Stimulated activated CD8-positive, alpha-beta memory T cell treated with anti-CD3 and anti-CD28 coated beads, Interleukin-7, amount 100 ng/mL, for 24 hours (primary cell): ENCODE measurements around the gene FOXM1.
A peak's percentile ranks its signal among the peaks of the same experiment; 100 is the strongest.

ENCODE experiments used
- DNase-seq: peaks from one replicate; pipeline ENCODE4 v3.0.0-alpha.2; 2020; ENCODE audit warnings: low read depth

The FOXM1 gene, protein sequence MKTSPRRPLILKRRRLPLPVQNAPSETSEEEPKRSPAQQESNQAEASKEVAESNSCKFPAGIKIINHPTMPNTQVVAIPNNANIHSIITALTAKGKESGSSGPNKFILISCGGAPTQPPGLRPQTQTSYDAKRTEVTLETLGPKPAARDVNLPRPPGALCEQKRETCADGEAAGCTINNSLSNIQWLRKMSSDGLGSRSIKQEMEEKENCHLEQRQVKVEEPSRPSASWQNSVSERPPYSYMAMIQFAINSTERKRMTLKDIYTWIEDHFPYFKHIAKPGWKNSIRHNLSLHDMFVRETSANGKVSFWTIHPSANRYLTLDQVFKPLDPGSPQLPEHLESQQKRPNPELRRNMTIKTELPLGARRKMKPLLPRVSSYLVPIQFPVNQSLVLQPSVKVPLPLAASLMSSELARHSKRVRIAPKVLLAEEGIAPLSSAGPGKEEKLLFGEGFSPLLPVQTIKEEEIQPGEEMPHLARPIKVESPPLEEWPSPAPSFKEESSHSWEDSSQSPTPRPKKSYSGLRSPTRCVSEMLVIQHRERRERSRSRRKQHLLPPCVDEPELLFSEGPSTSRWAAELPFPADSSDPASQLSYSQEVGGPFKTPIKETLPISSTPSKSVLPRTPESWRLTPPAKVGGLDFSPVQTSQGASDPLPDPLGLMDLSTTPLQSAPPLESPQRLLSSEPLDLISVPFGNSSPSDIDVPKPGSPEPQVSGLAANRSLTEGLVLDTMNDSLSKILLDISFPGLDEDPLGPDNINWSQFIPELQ

DNA sequence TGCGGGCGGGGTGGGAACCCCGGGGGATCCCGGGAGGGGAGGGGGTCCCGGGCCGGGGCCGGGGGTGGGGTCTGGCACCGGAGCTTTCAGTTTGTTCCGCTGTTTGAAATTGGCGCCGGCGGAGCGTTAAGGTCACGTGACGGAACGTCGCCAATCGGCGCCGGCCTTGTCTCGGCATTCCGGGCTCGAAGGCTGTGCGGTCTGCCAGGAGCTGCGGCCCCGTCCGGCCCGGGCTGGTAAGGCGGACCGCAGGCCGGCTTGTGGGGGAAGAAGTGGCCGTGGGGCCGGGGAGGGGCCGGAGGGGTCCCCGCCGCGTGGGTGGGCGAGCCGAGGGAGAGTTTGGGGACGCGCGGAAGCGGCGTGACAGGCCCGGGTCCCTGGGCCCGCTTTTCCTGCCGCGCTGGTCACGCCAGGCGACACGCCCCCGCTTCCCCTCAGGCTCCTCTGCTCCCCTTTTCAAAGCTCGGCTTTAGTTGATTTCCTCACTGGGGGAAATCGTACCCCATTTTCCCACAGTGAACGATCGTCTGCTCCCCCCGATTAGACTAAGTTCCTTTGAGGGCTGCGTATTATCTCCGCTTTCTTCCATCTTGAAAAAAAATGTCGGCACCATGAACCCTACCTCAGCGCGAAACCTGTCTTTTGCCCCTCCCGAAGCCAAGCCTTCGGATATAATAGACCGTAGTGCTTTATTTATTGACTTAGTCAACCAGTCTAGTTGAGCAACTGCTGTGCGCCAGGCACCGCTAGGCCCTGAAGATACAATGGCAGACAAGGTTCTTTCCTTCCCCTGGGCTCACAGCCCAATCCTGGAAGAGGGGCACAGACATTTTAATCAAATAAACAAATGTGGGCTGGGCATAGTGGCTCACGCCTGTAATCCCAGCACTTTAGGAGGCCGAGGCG is at the start of gene FOXM1, which contains the start of gene RHNO1:
TSS of gene FOXM1 (minus strand) at position 128 of the 906 bp plus-strand sequence. CDS start 2,696 bp downstream, outside the sequence.
TSS of gene RHNO1 (plus strand) at position 177 of the 906 bp plus-strand sequence. CDS start 8,144 bp downstream, outside the sequence.
- peak; percentile 72 for DNase-seq

DNA sequence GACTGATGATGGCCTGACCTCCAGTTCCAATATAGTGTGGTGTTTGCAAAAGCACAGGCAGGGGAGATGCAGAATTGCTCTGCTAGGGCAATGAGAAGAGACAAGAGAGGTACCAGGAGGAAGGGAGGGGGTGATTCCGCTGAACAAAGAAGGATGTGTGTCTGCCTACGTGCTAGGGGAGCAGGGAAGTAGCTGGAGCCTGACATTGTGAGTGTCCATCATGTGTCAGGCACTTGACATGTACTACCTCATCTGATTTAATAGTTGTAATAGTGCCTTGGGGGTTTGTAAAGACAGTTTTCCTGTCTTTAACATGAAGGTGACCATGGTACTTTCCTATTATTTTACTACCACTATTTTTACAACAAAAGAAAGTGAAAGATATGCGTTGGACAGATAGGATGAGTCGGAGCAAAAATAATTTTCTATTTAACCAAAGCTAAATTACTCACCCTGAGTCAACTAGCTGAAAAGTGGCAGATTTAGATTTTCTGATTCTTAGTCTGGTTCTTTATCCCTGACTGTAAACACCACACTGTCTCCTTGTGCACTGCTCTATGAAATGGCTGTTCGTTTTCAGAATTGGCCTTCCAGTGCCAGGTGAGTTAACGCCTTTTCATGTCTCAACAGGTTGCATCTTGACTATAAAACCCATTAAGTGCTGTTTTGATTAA is 48.5 kb upstream of the FOXM1 start:
- DNase-seq = no peak

DNA sequence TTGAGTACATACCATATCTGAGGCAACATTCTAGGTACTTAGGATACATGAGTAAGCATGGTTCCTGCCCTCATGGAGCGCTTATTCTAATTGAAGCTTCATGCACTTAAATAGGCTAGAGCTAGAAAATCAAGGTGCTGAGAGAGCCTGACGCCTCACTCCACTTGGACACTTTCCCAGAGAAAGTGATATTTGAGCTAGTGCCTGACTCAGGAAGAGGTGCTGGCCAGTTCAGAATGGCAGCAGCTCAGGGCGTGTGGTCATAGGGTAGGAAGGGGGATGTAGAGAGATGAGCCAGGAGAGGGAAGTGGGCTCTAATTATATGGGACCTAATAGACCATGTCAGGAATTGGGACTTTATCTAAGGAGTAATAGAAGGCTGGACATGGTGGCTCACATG is 47.0 kb upstream of the FOXM1 start:
- no peak for DNase-seq

DNA sequence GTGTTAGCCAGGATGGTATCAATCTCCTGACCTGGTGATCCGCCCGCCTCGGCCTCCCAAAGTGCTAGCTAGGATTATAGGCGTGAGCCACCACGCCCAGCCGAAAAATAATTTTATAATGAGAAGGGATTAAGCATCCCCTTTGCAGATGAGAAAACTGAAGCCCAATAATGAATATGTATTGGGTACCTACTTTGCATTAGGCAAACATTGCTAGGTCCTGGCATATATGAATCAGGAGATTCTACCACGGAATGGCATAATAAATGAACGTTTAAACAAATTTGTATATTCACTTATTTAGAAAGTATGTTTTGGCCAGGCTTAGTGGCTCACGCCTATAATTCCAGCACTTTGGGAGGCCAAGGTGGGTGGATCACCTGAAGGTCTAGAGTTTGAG is 46.1 kb upstream of the FOXM1 start:
- DNase-seq = no peak

DNA sequence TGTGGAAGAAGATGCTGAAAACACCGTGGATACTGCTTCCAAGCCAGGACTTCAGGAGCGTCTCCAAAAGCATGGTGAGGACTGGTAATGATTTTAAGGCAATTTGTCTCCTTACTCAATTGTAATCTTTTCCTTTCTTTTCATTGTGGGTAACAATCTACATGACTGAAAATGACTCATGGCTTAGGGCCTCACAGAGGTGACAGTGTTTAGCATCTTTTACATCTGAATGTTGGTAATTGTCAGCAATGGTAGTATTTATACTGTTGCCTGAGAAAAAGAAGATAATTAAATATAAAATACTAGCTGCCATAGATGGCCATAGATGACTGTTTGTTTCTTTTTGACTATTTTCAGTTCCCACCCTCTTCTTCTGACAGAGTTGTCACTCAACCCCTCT is 45.4 kb upstream of the FOXM1 start:
- no peak for DNase-seq

DNA sequence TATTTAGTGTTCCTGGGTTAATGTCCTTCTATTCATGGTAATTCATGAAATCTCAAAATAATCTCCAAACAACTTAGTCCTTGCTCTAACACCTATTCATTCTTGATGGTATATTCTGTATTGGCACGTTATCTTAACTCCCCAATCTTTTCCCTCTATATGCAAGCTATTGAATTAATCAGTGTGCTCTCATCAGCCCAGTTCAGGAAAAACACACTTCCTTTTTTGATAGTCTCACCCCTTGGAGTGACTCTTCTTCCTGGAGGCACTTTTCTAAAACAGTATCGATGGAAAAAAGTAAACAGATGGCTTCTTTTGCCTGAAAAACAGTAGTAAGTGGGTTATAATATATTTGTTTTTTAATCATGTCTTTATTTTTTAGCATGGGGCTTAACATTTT is 42.3 kb upstream of the FOXM1 start:
- DNase-seq = no peak

DNA sequence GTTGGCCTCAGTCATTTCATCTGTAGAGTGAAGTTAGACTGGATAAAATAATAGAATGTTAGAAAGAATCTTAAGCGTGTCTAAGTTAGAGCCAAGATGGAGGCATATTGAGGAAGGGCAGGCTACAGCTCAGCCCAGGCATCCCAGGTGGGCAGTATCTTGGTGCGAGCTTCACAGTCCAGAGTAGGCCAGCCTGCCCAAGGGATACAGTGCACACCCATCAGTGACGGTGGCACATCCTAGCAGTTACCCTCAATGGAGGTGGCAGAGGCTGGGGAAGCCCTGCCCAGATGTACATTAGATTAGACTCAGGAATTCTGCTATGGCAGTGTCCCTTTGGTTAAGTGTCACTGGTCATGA is 35.2 kb upstream of the FOXM1 start:
- no peak for DNase-seq

DNA sequence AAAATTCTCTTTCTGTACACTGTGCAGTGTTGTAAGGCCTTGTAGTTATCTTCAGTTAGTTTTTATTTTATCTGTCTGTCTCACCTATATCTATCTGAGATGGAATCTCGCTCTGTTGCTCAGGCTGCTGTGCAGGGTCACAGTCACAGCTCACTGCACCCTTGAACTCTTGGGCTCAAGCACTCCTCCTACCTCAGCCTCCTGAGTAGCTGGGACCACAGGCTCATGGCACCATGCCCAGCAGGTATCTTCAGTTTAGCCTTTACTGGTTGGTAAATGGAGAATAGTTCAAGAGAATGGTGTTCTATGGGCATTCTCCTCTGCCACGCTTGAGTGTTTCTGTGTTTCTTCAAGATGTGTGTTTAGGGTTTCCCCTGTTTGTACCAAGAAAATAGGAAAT is 27.3 kb upstream of the FOXM1 start:
- no peak for DNase-seq

DNA sequence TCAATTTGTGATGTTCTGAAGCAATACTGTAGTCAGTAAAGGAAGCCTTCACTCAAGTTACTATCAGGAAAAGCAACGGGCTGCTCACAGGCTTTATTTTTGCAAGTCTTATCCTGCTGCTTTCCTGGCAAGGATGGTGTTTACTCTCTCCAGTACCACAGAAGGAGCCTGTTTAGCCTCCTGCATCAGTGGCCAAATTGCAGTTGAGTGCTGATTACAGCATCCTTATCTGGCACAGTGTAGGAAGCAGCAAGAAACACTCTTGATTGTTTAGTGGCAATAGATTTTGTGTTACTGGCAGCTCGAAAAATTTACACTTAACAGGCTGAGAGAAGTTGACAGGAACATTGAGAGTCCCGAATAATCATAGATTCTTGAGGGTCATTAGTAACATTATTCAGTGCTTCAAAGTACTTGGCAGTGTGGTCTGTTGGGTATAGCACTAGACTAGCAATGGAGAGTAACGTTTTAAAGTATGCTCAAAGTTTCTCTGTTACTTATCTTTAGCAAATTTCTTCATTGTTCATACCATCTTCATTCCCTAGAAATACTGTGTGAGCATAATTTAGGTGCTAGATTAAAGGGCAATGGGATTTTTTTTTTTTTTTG is 25.4 kb upstream of the FOXM1 start:
- no peak for DNase-seq

DNA sequence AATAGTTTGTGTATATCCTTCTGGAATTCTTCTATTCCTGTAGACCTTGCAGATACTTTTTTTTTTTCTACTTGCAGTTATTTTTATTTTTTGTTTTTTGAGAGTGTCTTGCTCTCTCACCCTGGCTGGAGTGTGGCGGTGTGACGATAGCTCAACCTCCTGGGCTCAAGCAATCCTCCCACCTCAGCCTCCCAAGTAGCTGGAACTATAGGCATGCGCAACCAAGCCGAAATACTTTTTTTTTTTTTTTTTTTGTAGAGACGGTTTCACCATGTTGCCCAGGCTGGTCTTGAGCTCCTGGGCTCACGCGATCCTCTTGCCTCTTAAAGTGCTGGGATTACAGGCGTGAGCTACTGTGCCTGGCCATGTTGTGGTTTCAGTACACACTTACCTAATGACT is 23.7 kb upstream of the FOXM1 start:
- DNase-seq = no peak

DNA sequence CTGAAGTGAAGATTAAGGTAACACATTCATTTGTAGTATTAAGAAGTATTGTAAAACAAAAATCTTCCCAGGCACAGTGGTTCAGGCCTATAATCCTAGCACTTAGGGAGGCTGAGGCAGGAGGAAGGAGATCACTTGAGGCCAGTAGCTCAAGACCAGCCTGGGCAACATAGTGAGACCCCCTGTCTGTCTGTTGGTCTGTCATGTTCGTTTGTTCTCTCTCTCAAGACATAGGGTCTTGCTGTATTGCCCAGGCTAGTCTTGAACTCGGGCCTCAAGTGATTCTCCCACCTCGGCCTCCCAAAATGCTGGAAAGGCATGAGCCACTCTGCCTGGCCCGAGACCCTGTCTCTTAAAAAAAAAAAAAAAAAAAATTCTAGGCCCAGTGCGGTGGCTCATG is 20.4 kb upstream of the FOXM1 start:
- DNase-seq = no peak

DNA sequence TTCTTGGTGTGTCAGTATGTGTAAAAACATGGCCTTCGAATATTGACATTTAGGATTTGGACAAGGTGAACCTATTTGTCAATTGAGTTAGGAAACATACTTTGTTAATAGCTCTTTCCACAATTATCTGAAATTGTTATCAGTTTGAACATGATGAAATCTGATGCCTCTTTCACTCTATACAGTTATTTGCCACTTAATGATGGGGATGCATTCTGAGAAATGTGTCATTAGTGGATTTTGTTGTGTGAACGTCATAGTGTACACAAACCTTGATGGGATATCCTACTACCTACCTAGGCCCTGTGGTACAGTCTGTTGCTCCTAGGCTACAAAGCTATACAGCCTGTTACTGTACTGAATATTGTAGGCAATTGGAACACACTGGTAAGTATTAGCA is 18.5 kb upstream of the FOXM1 start:
- DNase-seq = no peak

DNA sequence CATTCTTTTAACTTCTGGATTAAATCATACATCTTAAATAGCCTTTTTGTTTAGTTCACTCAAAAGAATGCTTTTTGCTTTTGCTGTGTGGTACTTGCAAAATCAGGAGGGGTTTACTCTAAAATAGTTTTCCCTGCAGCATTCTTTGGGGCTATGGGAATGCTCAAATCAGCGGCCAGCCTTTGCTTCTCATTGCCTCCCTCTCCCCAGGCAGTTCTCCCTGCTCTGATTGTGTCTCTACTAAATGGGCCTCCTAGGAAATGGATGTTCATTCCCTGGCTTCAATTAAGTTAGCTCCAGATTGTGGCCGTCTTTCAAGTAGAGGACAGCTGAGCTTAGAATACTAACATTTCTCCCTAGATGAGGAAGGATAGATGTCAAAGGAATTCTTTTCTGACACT is 18.1 kb upstream of the FOXM1 start:
- DNase-seq = no peak

DNA sequence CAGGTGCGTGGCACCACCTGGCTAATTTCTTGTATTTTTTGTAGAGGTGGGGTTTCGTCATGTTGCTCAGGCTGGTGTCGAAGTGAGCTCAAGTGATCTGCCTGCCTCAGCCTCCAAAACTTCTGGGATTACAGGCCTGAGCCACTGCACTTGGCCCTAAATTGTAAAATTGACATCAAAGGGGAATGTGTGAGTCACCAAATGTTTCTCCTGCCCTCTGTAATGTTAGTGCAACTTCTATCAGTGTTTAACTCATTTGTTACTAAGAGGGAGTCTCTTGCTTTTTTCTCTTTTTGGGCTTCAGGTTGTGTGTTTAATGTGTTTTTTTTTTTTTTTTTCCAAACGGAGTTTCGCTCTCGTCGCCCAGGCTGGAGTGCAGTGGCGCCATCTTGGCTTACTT is 16.0 kb upstream of the FOXM1 start:
- DNase-seq = no peak

DNA sequence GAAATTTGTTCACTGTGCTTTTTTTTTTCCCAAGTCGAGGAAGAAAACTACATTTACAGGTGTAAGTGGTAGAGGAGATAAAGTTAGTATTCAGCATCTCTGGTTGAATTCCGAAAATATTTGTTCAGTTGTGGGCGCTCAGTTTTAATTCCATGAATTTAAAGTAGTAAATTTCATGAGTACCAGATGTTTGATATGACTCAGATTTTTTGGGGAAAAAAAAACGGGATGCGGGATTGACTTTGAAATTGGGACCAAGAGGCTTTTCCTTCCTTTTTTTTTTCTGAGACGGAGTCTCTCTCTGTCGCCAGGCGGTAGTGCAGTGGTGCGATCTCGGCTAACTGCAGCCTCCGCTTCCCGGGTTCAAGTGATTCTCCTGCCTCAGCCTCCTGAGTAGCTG is 15.3 kb upstream of the FOXM1 start:
- DNase-seq = no peak

DNA sequence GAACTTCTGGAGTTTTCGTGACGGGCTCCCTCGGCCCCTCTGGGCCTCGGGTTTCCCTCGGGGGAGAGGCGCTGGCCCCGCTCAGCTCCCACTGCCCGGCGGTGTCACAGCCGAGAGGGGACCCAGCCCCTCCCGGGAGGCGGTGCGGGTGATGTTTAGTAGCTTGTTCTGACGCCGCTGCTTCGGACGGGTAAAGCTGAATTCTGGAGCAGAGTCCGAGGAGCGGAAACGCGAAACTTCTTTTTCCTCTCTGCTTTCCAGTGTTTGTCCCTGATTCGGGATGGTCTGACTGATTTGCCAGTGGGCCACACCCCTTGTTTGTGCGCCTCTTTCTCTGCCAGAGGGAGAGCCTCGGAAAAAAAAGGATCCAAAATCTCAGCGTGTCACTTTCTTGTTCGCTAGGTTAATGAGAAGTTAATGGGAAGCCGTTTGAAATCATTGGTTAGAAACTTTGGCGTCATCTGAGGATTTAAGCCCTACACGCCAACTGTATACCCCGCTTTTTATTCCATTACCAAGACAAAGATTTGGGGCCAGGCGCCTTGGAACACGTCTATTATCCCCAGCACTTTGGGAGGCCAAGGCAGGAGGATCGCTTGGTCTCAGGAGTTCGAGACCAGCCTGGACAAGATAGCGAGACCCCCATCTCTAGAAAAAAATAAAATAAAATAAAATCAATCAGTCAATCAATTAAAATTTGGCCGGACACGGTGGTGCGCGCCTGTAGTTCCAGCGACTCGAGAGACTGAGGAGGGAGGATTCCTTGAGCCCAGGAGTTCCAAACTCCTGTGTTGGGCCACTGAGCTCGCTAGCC is 14.5 kb upstream of the FOXM1 start:
- DNase-seq = no peak

DNA sequence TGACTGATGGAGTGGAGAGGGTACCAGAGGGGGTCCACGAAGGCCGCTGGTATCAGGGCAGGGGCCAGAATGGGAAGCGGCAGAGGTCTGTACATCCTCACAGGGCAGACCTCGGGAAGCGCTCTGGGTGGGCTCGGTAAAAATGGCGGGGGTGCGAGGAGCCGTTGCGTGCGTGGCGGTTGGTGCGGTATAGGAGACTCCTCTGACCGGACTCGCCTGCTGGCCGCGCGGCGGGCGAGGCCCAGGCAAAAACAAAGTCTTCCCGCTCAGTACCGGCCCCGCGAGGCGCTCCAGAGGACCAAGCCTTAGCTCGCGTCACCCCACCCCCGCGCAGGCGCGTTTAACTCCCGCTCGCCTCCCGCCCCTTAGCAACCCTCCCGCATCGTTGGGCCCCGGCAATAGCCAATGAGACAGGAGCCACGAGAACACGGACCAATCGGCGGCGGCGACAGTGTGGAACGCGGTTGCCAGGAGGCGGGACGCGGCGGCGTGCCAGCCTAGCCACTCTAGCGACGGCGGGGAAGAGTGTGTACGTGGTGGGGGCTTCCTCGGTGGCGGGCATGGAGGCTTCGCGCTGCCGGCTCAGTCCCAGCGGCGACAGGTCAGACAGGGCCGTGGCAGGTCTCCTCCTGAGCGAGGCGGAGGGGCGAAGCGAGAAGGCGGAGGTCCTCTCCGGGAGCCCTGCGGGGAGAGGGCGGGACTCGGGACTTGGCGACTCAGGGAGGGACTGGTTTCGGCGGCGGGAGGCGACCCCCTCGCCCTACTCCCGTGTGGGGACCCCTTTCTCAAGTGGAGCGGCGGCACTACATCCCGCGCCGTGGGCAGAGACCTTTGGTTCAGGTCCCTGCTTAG is 13.6 kb upstream of the FOXM1 start, which contains the start of gene TULP3:
TSS of gene TULP3 (plus strand) at position 504 of the 852 bp plus-strand sequence. CDS start at position 561, 57 bp downstream.
- DNase-seq = peak; percentile 96

DNA sequence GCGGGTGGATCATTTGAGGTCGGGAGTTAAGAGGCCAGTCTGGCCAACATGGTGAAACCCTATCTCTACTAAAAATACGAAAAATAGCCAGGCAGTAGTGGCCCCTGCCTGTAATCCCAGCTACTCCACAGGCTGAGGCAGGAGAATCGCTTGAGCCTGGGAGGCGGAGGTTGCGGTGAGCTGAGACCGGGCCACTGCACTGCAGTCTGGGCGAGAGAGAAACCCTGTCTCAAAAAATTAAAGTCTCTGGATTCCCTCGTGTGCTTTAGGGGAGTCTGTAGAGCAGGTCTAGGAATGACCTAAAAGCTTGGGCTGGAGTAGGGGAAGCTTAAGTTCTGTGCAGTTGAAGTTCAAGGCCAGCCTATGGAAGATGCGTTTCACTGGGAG is 13.0 kb upstream of the FOXM1 start:
- no peak for DNase-seq

DNA sequence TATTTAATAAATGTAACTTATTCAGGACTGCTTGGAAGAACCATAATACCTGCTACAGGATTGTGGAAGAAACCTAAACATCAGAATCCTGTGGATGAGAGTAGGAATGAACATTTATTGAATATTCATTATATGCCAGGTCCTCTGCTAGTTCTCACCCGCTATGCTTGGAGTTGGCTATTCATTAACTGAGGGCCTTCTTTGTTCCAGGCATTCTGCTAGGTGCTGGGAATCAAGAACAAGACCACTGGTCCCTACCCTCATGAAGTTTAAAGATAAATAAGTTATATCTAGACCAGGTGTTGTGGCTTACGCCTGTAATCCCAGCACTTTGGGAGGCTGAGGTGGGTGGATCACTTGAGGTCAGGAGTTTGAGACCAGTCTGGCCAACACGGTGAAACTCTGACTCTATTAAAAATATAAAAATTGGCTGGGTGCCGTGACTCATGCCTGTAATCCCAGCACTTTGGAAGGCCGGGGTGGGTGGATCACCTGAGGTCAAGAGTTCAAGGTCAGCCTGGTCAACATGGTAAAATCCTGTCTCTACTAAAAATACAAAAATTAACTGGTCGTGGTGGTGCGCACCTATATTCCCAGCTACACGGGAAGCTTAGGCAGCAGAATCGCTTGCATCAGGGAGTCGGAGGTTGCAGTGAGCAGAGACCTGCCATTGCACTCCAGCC is 9.9 kb upstream of the FOXM1 start:
- no peak for DNase-seq
